ENCODE data around the gene EPHA2. TPM values are rescaled to one million over a fixed set of nuclear protein-coding genes. Genes with fewer than 3 reads are reported as not detected.

The EPHA2 gene
- total and polyA plus RNA-seq, 2 donors (not counting 3 experiments of a cell fraction or from before 2014, with no cell fraction given), result 141 to 147 TPM

GRCh38 chr1:16171314-16172151 lies 15.7 kb upstream of the EPHA2 start:
- H2AFZ ChIP-seq (ENCODE audit: low read depth, low read length), result no peak overlapping the region
- intact Hi-C loops (cut with micrococcal nuclease) (no loop called here), dilution Hi-C loops (cut with MboI; ENCODE audit: extremely low pct_ligation_motif_present, low sequenced_read_pairs) (no loop called here)
- H3K4me2 ChIP-seq (ENCODE audit: insufficient read depth, low read length), result no peak overlapping the region
- H4K20me1 ChIP-seq (replicated peaks; ENCODE audit: control insufficient read depth, extremely low read depth, insufficient read depth, low read length), result no peaks in the 10 kb centered on the region
- no peak overlapping the region for H3K9ac ChIP-seq (replicated peaks; ENCODE audit: extremely low read depth, insufficient read depth, low read length)
- H3K27ac ChIP-seq (ENCODE audit: insufficient read depth, low read depth, low read length), result no peak overlapping the region
- no peaks in the 10 kb centered on the region for H3K9me3 ChIP-seq (replicated peaks; ENCODE audit: control insufficient read depth, insufficient read depth, low read length)
- no peak for TF ChIP-seq FOS (IDR thresholded peaks at IDR 0.05; ENCODE audit: borderline replicate concordance, insufficient read depth, low read length)
- no peak for TF ChIP-seq EZH2 (IDR thresholded peaks at IDR 0.05; ENCODE audit: borderline replicate concordance, low read depth, low read length, severe bottlenecking)
- TF ChIP-seq CTCF (IDR thresholded peaks at IDR 0.05; ENCODE audit: extremely low read depth in 1 of 2, insufficient read depth in 1 of 2, low read depth in 1 of 2, low read length in 2 of 2), result no peak
- TF ChIP-seq MAX (IDR thresholded peaks at IDR 0.05; ENCODE audit: insufficient read depth, insufficient read length), result no peak
- TF ChIP-seq POLR2A (IDR thresholded peaks at IDR 0.05; ENCODE audit: low read depth, low read length), result no peak
- TF ChIP-seq JUN (IDR thresholded peaks at IDR 0.05; ENCODE audit: borderline replicate concordance, insufficient read depth, insufficient read length, low read depth), result no peak
- no peak for DNase-seq (ENCODE audit: low read depth, low spot score)
- peaks cover 29% of the 10 kb centered on the region for H3K4me1 ChIP-seq (ENCODE audit: control insufficient read depth, extremely low read depth, insufficient read depth, low read length)
- H3K79me2 ChIP-seq (ENCODE audit: control insufficient read depth, insufficient read depth, low read length), result no peaks in the 10 kb centered on the region
- no peaks in the 10 kb centered on the region for H3K9me1 ChIP-seq (replicated peaks; ENCODE audit: control insufficient read depth, extremely low read depth, insufficient read depth, low read length)
- H3K36me3 ChIP-seq (ENCODE audit: control insufficient read depth in 2 of 2, extremely low read depth in 1 of 2, insufficient read depth in 2 of 2, low read length in 2 of 2), result no peaks in the 10 kb centered on the region
- FAIRE-seq, result no peak
- H3K27me3 ChIP-seq (ENCODE audit: control insufficient read depth in 2 of 2, insufficient read depth in 2 of 2, low read length in 2 of 2), result no peaks in the 10 kb centered on the region
- ChIA-PET POLR2A (no interaction called here), CTCF (interaction anchor here (1.8 kb wide), 1 partner anchor 26 kb away, joined by 4 read pairs; no protein-coding TSS in a partner anchor)
- H3K4me3 ChIP-seq (replicated peaks in 1 of 3; ENCODE audit: insufficient read depth in 1 of 3, low read depth in 1 of 3, low read length in 3 of 3), result no peak overlapping the region
- BruUV-seq (replicated peaks), result no TSS peak

Measured in endothelial cell of umbilical vein (primary cell).